A549 (cell line): ENCODE results near the gene DDIT4. TPM values are rescaled to one million over a fixed set of nuclear protein-coding genes. Genes with fewer than 3 reads are reported as not detected.

Experiments
- ATAC-seq, 2 experiments: fragments of 200-7000 bp in 1 of 2; fragments of >200 bp in 1 of 2; cut with Nextera tagmentation in 1 of 2; cut with Tn5 transposase in 1 of 2; 3 replicates each; pipeline versions ENCODE4 v1.8.0 to v1.9.1; 2018 to 2020; ENCODE audit warnings: mild to moderate bottlenecking in 1 of 2, moderate library complexity in 1 of 2
- CTCF ChIA-PET: fragments of 300-600 bp; sonication (Branson Sonifier 250); formaldehyde crosslinking; extraction: SDS; loops from one replicate; lab custom pipeline; 2021; ENCODE audit warnings: antibody characterized with exemption, inconsistent platforms; lab: Yijun Ruan, JAX
- POLR2A ChIA-PET: fragments of 350-600 bp; formaldehyde crosslinking; extraction: SDS; loops from one replicate; lab custom pipeline; 2021; ENCODE audit warnings: antibody characterized with exemption, inconsistent platforms; lab: Yijun Ruan, JAX
- DNase-seq, 2 experiments: peaks; one replicate each; pipeline versions ENCODE4 v3.0.0 to v3.0.0-alpha.2; 2011 to 2016; ENCODE audit warnings: low read depth in 1 of 2, low spot score in 1 of 2
- FAIRE-seq: peaks from 2 replicates; lab custom pipeline; 2011; peaks lifted over from hg19 to GRCh38; lab: Jason Lieb, UNC
- H3K27ac ChIP-seq, 2 experiments: fragments of >200 bp; sonication (Bioruptor Twin); formaldehyde crosslinking; 3 replicates each; pipeline ENCODE4 v1.5.1; 2016 to 2017
- H3K4me1 ChIP-seq: fragments of >200 bp; sonication (Bioruptor Twin); formaldehyde crosslinking; 3 replicates; pipeline ENCODE4 v1.6.1; 2016
- H3K4me2 ChIP-seq: fragments of >200 bp; sonication (Bioruptor Twin); formaldehyde crosslinking; 3 replicates; pipeline ENCODE4 v1.6.1; 2016
- H3K4me3 ChIP-seq: fragments of >200 bp; sonication (Bioruptor Twin); formaldehyde crosslinking; 3 replicates; pipeline ENCODE4 v1.5.1; 2016
- H3K9me3 ChIP-seq: fragments of >200 bp; sonication (Bioruptor Twin); formaldehyde crosslinking; 3 replicates; pipeline ENCODE4 v1.6.1; 2016
- ATOH8 ChIP-seq: fragments of 250-450 bp; sonication (Bioruptor Pico); IDR thresholded peaks from 2 replicates; pipeline ENCODE4 v1.5.0; 2020; ENCODE audit warnings: low read depth, mild to moderate bottlenecking, moderate library complexity
- BCL3 ChIP-seq: fragments of >200 bp; sonication (Bioruptor Twin); formaldehyde crosslinking; IDR thresholded peaks from 3 replicates; pipeline ENCODE4 v1.6.1; 2016
- CBX2 ChIP-seq: fragments of 200-600 bp; sonication (generic); IDR thresholded peaks from 2 replicates; pipeline ENCODE4 v1.6.1; 2016; ENCODE audit warnings: low read depth, mild to moderate bottlenecking, borderline replicate concordance
- EHMT2 ChIP-seq: fragments of 200-600 bp; sonication (generic); IDR thresholded peaks from 2 replicates; pipeline ENCODE4 v1.6.1; 2016; ENCODE audit warnings: antibody characterized with exemption, low read depth, mild to moderate bottlenecking, moderate library complexity
- EP300 ChIP-seq, 2 experiments: fragments of >200 bp; sonication (Bioruptor Twin); formaldehyde crosslinking; IDR thresholded peaks; 2 replicates in 1 of 2; 3 replicates in 1 of 2; pipeline ENCODE4 v1.6.1; 2016 to 2017
- FOSL2 ChIP-seq, 2 experiments: fragments of 450-650 bp in 1 of 2; fragments of >200 bp in 1 of 2; sonication (Bioruptor Twin) in 1 of 2; formaldehyde crosslinking; IDR thresholded peaks; 2 replicates each; pipeline versions ENCODE4 v1.5.0 to v1.6.1; 2016 to 2020; ENCODE audit warnings: mild to moderate bottlenecking in 1 of 2, moderate library complexity in 1 of 2
- GATA3 ChIP-seq: IDR thresholded peaks from 2 replicates; pipeline ENCODE4 v1.6.1; 2012; ENCODE audit warnings: borderline replicate concordance
- HDAC2 ChIP-seq: fragments of 200-600 bp; sonication (generic); IDR thresholded peaks from 2 replicates; pipeline ENCODE4 v1.6.1; 2016
- HES2 ChIP-seq: fragments of >200 bp; sonication (Bioruptor Twin); formaldehyde crosslinking; IDR thresholded peaks from 2 replicates; pipeline ENCODE4 v1.6.1; 2016
- HEYL ChIP-seq: fragments of 250-450 bp; sonication (Bioruptor Pico); IDR thresholded peaks from 2 replicates; pipeline ENCODE4 v1.8.0; 2021; ENCODE audit warnings: mild to moderate bottlenecking, moderate library complexity
- HOXA7 ChIP-seq: fragments of 250-450 bp; sonication (Bioruptor Pico); IDR thresholded peaks from 2 replicates; pipeline ENCODE4 v1.5.0; 2020; ENCODE audit warnings: mild to moderate bottlenecking, moderate library complexity
- HOXB13 ChIP-seq: fragments of 250-450 bp; sonication (Bioruptor Pico); IDR thresholded peaks from 2 replicates; pipeline ENCODE4 v1.5.0; 2020; ENCODE audit warnings: low read depth, mild to moderate bottlenecking, moderate library complexity
- HOXB5 ChIP-seq: fragments of 250-450 bp; sonication (Bioruptor Pico); IDR thresholded peaks from 2 replicates; pipeline ENCODE4 v1.5.0; 2020; ENCODE audit warnings: mild to moderate bottlenecking, moderate library complexity
- JUN ChIP-seq, 2 experiments: fragments of >200 bp; sonication (Bioruptor Twin); formaldehyde crosslinking; IDR thresholded peaks; 2 replicates in 1 of 2; 3 replicates in 1 of 2; pipeline ENCODE4 v1.6.1; 2016 to 2017
- JUNB ChIP-seq: fragments of >200 bp; sonication (Bioruptor Twin); formaldehyde crosslinking; IDR thresholded peaks from 2 replicates; pipeline ENCODE4 v1.6.1; 2016
- KDM1A ChIP-seq: fragments of 200-600 bp; sonication (generic); IDR thresholded peaks from 2 replicates; pipeline ENCODE4 v1.6.1; 2016; ENCODE audit warnings: low read depth, mild to moderate bottlenecking
- MAZ ChIP-seq: fragments of 150-350 bp; IDR thresholded peaks from 2 replicates; pipeline ENCODE4 v1.6.1; 2014; ENCODE audit warnings: antibody characterized with exemption, low read depth, low read length, borderline replicate concordance
- NFE2L2 ChIP-seq: fragments of 150-350 bp; conservative IDR thresholded peaks from 2 replicates; pipeline ENCODE4 v1.6.1; 2014; ENCODE audit warnings: low read length
- NPAS2 ChIP-seq: fragments of 250-450 bp; sonication (Bioruptor Pico); IDR thresholded peaks from 2 replicates; pipeline ENCODE4 v1.8.0; 2022; ENCODE audit warnings: mild to moderate bottlenecking, moderate library complexity, borderline replicate concordance
- PBX3 ChIP-seq: IDR thresholded peaks from 2 replicates; pipeline ENCODE4 v1.6.1; 2012
- RNF2 ChIP-seq: fragments of 200-600 bp; sonication (generic); IDR thresholded peaks from 2 replicates; pipeline ENCODE4 v1.6.1; 2016; ENCODE audit warnings: low read depth, mild to moderate bottlenecking, antibody characterized with exemption, moderate library complexity, borderline replicate concordance
- SREBF2 ChIP-seq: fragments of 450-650 bp; IDR thresholded peaks from 2 replicates; pipeline ENCODE4 v1.6.1; 2014; ENCODE audit warnings: mild to moderate bottlenecking, moderate library complexity
- ZC3H11A ChIP-seq: fragments of 450-650 bp; IDR thresholded peaks from 2 replicates; pipeline ENCODE4 v1.6.1; 2014; ENCODE audit warnings: antibody characterized with exemption, mild to moderate bottlenecking
- ZFP36 ChIP-seq: fragments of 450-650 bp; IDR thresholded peaks from 2 replicates; pipeline ENCODE4 v1.6.1; 2014; ENCODE audit warnings: borderline replicate concordance; ENCODE audit not compliant: partially characterized antibody
- ZSCAN20 ChIP-seq: fragments of 250-450 bp; sonication (Bioruptor Pico); IDR thresholded peaks from 2 replicates; pipeline ENCODE4 v1.8.0; 2022; ENCODE audit warnings: mild to moderate bottlenecking, moderate library complexity
- WGBS: methylation state at CpG from one replicate; pipeline ENCODE4 v1.1.6; 2017; ENCODE audit errors: missing lambda C conversion rate; 5-methylcytosine and 5-hydroxymethylcytosine counted together
- polyA plus RNA-seq, 4 experiments: library from polyadenylated mRNA; depleted of rRNA in 3 of 4; stranded (reverse); fragments of >200 nt; fragmentation: RNase III in 1 of 4; extraction: RNeasy Plus Mini Kit Qiagen cat#74134 plus additional on column Dnase treatment in 1 of 4; gene quantifications; 2 replicates in 3 of 4; 3 replicates in 1 of 4; pipeline ENCODE4 v1.2.3, GENCODE V29; 2011 to 2017
- TF ChIP-seq, protein P1 (sequence below): fragments of 250-450 bp; sonication (Bioruptor Pico); IDR thresholded peaks from 2 replicates; pipeline ENCODE4 v1.5.0; 2021; ENCODE audit warnings: mild to moderate bottlenecking, moderate library complexity, borderline replicate concordance

The DDIT4 gene
- polyA plus RNA-seq, 2 of the 4 experiments (the other 2 are of a cell fraction) = 239 to 392 TPM

DNA sequence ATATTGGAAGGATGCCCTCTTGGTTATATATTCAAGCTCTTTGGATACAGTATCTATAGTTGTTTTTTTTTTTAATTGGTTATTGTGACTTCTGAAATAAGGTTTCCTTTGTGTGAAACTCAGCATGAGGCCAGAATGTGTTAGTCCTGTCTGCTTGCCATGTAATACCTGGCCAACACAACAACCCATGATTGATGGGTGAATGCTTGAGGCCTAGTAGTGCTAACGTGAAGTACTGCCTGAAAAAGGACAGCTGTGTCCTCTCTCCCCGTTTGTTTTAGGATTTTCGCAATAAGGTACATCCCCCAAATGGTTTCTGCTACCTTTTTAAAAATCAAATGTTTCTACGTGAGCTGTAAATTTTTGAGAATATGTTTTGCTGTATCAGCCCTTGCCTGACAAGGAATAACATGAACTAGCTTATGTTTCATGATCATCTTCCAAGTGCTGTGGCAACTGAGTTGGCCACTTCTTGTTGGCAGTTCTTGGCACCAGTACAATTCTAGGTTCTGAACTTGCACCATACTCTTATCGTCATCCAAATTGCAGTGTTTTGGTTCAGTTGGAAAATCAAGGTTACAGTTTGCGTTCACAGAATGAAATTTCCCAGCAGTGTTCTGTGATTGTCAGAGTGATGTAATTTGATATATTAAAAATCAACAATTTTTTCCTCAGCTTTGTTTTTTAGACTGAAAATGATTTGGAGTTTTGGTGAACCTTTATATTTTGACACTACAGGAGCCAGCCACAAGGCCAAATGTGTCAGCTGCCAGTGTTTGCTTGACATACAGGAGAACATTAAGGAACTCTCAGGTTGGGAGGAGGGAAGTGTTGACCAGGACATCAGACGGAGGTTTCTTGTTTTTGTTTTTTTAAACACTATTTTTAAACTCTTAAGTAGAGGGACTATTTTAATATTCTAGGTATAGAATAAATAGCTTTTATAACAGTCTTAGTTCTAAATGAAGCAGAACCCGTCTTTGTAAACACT, 44.2 kb upstream of the DDIT4 start:
- Histone ChIP-seq H3K27ac (peak overlapping the region; percentile 46 to 72; a peak in 4 of 6 replicates), H3K4me2 (peak overlapping the region; percentile 15; the same call in 2 of the 3 replicates), H3K9me3 (no peaks in the 10 kb centered on the region), H3K4me3 (no peak overlapping the region), H3K4me1 (peaks cover 37% of the 10 kb centered on the region)
- FAIRE-seq = no peak
- peak in 1 of 2 experiments; percentile 32 for DNase-seq
- ChIA-PET CTCF (interaction anchor here (0.8 to 3.1 kb wide), 9 partner anchors 9 to 333 kb away, joined by 3 to 11 read pairs (median 4); no protein-coding TSS in a partner anchor), POLR2A (interaction anchor here (1.4 kb wide), 1 partner anchor 44 kb away, joined by 7 read pairs; no protein-coding TSS in a partner anchor)
- WGBS = 72% methylated on average over 8 of the region's 8 CpGs
- TF ChIP-seq ATOH8 (CRISPR knock-in tag) (no peak), ZFP36 (no peak), NPAS2 (no peak), HDAC2 (no peak), GATA3 (no peak), EHMT2 (no peak), NFE2L2 (no peak), JUNB (no peak)
- no peak for ATAC-seq

- Histone ChIP-seq H3K4me1 (peaks cover 22% of the 10 kb centered on the region), H3K9me3 (no peaks in the 10 kb centered on the region), H3K4me2 (no peak overlapping the region), H3K27ac (no peak overlapping the region), H3K4me3 (no peak overlapping the region)
- CTCF ChIA-PET = interaction anchor here (0.6 to 1.0 kb wide), 3 partner anchors 20 to 106 kb away, joined by 5 read pairs; no protein-coding TSS in a partner anchor
- FAIRE-seq = no peak
- TF ChIP-seq BCL3 (no peak), GATA3 (no peak), KDM1A (no peak), MAZ (no peak), FOSL2 (IDR thresholded peaks at IDR 0.05) (no peak), FOSL2 (CRISPR knock-in tag; IDR thresholded peaks at IDR 0.05) (no peak), HOXB13 (CRISPR knock-in tag) (no peak), ZSCAN20 (no peak)
- no peak for DNase-seq
- no peak for ATAC-seq
- POLR2A ChIA-PET = no interaction called here
These were observed 40.1 kb upstream of the DDIT4 start for GRCh38 chr10:72233621-72234020.

DNA sequence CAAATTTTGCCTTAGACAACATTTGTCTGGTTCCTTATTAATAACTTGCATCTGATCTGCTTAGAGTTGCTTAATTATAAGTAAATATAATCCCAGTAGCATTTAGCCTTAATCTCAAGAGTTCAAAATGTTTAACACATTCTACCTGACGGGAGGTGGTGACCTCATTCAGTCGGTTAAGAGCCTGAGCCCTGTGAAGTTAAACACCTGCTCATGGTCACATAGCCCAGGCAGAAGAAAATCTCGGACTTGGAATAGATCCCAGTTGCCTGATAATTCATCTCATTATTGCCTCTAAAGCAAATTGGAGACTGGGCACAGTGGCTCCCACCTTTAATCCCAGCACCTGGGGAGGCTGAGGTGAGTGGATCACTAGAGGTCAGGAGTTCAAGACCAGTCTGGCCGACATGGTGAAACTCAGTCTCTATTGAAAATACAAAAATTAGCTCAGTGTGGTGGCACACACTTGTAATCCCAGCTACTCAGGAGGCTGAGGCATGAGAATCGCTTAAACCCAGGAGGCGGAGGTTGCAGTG, 39.1 kb upstream of the DDIT4 start:
- POLR2A ChIA-PET = interaction anchor here (0.6 kb wide), 1 partner anchor 91 kb away, joined by 3 read pairs; no protein-coding TSS in a partner anchor
- no peak for ATAC-seq
- peaks cover 12% of the 10 kb centered on the region for H3K4me1 ChIP-seq
- H3K4me3 ChIP-seq = no peak overlapping the region
- CTCF ChIA-PET = interaction anchor here (1.2 to 1.7 kb wide), 2 partner anchors 10 to 12 kb away, joined by 3 to 4 read pairs; no protein-coding TSS in a partner anchor
- no peak overlapping the region for H3K27ac ChIP-seq
- H3K9me3 ChIP-seq = no peaks in the 10 kb centered on the region
- DNase-seq = no peak
- FAIRE-seq = no peak
- no peak overlapping the region for H3K4me2 ChIP-seq
- WGBS = 86% methylated on average over 6 of the region's 6 CpGs
- TF ChIP-seq CBX2 = no peak
- TF ChIP-seq, protein P1, sequence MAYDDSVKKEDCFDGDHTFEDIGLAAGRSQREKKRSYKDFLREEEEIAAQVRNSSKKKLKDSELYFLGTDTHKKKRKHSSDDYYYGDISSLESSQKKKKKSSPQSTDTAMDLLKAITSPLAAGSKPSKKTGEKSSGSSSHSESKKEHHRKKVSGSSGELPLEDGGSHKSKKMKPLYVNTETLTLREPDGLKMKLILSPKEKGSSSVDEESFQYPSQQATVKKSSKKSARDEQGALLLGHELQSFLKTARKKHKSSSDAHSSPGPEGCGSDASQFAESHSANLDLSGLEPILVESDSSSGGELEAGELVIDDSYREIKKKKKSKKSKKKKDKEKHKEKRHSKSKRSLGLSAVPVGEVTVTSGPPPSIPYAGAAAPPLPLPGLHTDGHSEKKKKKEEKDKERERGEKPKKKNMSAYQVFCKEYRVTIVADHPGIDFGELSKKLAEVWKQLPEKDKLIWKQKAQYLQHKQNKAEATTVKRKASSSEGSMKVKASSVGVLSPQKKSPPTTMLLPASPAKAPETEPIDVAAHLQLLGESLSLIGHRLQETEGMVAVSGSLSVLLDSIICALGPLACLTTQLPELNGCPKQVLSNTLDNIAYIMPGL (CRISPR knock-in tag) = no peak
- TF ChIP-seq HOXA7 (CRISPR knock-in tag) = no peak
- TF ChIP-seq JUN (IDR thresholded peaks at IDR 0.05) = no peak
- no peak for TF ChIP-seq ATOH8 (CRISPR knock-in tag)
- TF ChIP-seq RNF2 = no peak
- TF ChIP-seq HEYL (CRISPR knock-in tag) = no peak
- no peak for TF ChIP-seq GATA3
- no peak for TF ChIP-seq HOXB5
- no peak for TF ChIP-seq SREBF2
- no peak for TF ChIP-seq FOSL2 (IDR thresholded peaks at IDR 0.05)
- TF ChIP-seq FOSL2 (CRISPR knock-in tag; IDR thresholded peaks at IDR 0.05) = no peak
- no peak for TF ChIP-seq HES2
- TF ChIP-seq PBX3 = no peak
- TF ChIP-seq ZC3H11A = no peak
- no peak for TF ChIP-seq EP300 (IDR thresholded peaks at IDR 0.05)
